ENCODE results near the gene ANAPC2.

- TF ChIP-seq, protein P1, sequence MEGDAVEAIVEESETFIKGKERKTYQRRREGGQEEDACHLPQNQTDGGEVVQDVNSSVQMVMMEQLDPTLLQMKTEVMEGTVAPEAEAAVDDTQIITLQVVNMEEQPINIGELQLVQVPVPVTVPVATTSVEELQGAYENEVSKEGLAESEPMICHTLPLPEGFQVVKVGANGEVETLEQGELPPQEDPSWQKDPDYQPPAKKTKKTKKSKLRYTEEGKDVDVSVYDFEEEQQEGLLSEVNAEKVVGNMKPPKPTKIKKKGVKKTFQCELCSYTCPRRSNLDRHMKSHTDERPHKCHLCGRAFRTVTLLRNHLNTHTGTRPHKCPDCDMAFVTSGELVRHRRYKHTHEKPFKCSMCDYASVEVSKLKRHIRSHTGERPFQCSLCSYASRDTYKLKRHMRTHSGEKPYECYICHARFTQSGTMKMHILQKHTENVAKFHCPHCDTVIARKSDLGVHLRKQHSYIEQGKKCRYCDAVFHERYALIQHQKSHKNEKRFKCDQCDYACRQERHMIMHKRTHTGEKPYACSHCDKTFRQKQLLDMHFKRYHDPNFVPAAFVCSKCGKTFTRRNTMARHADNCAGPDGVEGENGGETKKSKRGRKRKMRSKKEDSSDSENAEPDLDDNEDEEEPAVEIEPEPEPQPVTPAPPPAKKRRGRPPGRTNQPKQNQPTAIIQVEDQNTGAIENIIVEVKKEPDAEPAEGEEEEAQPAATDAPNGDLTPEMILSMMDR (IDR thresholded peaks at IDR 0.05): no peak
- no peak for TF ChIP-seq POLR2A (IDR thresholded peaks at IDR 0.05)
These were observed 15.2 kb downstream of the ANAPC2 start for GRCh38 chr9:137172901-137173795.

Data from esophagus squamous epithelium (tissue), 4 donors.